Measurements from ENCODE around the gene DPH6. TPM values are rescaled to one million over a fixed set of nuclear protein-coding genes. Genes with fewer than 3 reads are reported as not detected.

The DPH6 gene
- total RNA-seq, 1 experiment from 2014 or later = 31.7 TPM

- TF ChIP-seq, protein P1, sequence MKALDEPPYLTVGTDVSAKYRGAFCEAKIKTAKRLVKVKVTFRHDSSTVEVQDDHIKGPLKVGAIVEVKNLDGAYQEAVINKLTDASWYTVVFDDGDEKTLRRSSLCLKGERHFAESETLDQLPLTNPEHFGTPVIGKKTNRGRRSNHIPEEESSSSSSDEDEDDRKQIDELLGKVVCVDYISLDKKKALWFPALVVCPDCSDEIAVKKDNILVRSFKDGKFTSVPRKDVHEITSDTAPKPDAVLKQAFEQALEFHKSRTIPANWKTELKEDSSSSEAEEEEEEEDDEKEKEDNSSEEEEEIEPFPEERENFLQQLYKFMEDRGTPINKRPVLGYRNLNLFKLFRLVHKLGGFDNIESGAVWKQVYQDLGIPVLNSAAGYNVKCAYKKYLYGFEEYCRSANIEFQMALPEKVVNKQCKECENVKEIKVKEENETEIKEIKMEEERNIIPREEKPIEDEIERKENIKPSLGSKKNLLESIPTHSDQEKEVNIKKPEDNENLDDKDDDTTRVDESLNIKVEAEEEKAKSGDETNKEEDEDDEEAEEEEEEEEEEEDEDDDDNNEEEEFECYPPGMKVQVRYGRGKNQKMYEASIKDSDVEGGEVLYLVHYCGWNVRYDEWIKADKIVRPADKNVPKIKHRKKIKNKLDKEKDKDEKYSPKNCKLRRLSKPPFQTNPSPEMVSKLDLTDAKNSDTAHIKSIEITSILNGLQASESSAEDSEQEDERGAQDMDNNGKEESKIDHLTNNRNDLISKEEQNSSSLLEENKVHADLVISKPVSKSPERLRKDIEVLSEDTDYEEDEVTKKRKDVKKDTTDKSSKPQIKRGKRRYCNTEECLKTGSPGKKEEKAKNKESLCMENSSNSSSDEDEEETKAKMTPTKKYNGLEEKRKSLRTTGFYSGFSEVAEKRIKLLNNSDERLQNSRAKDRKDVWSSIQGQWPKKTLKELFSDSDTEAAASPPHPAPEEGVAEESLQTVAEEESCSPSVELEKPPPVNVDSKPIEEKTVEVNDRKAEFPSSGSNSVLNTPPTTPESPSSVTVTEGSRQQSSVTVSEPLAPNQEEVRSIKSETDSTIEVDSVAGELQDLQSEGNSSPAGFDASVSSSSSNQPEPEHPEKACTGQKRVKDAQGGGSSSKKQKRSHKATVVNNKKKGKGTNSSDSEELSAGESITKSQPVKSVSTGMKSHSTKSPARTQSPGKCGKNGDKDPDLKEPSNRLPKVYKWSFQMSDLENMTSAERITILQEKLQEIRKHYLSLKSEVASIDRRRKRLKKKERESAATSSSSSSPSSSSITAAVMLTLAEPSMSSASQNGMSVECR (CRISPR knock-in tag; IDR thresholded peaks at IDR 0.05; ENCODE audit: borderline replicate concordance) = no peak
- TF ChIP-seq NFYB (CRISPR knock-in tag; conservative IDR thresholded peaks at IDR 0.05; ENCODE audit: low read depth) = no peak
- TF ChIP-seq HMGXB4 (CRISPR knock-in tag; IDR thresholded peaks at IDR 0.05) = no peak
Measured at GRCh38 chr15:35550957-35551356, 5.0 kb upstream of the DPH6 start (continued).

DNA sequence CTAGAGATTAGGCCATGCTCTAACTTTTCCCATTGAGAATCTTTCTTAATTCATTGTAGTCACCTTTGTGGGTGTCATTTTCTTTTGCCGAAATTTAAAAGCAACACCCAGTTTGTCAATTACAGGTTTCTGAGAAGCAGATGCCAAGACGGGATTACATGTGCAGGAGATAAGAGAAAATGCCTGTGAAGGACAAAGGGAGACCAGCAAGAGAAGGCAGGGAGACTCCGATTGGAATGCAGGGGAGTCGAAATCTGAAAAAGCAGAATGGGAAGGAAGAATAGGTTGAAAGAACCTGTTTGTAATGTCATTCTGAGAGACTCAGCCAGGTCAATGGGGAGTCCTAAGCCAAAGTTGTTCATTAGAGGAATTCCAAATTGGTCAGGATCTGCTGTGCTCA, 3.6 kb upstream of the DPH6 start:
- peak overlapping the region; percentile 85 for H3K27ac Mint-ChIP-seq

DNA sequence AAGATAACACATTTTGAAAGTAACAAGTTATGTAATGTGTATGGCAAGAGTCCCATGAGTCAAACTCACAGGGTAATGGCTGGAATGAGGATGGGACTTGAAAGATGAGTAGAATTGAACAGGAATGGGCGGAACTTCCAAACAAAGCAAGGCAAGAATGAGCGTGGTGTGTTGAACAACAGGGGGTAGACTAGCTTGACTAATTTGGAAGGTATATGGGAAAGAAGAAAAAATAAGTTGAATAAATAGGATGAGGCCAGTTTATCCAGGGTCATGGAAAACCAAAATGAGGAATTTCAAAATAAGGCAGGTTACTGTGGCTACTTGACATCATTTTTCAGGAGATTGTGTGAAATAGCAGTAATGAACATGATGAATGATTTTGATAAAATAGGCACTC, 2.5 kb upstream of the DPH6 start:
- Mint-ChIP-seq H3K4me3 (peak overlapping the region; percentile 88), H3K4me1 (peaks cover 56% of the 10 kb centered on the region), H3K27ac (peak overlapping the region; percentile 95), H3K36me3 (no peaks in the 10 kb centered on the region), H3K9me3 (no peaks in the 10 kb centered on the region), H3K27me3 (ENCODE audit: low read depth) (no peaks in the 10 kb centered on the region)
- CTCF ChIA-PET = interaction anchor here (1.0 kb wide), 1 partner anchor 203 kb away, joined by 3 read pairs; no protein-coding TSS in a partner anchor
- DNase-seq (ENCODE audit: low spot score) (no peak), ATAC-seq (peak; percentile 8; the same call in 1 of the 2 replicates)
- POLR2A ChIA-PET = no interaction called here
- TF ChIP-seq ERG (CRISPR knock-in tag; IDR thresholded peaks at IDR 0.05) (peak; percentile 83; the same call in 1 of the 2 replicates), EMX1 (CRISPR knock-in tag; IDR thresholded peaks at IDR 0.05) (0 out of 2 replicates have a peak, but pooled peaks have one; percentile 52), FOXJ3 (CRISPR knock-in tag; IDR thresholded peaks at IDR 0.05; ENCODE audit: borderline replicate concordance) (no peak)

More for the DNA sequence above, 3.6 kb upstream of the DPH6 start:
- DNase-seq (ENCODE audit: low spot score) (no peak), ATAC-seq (no peak)
- Mint-ChIP-seq H3K27me3 (ENCODE audit: low read depth) (no peaks in the 10 kb centered on the region), H3K9me3 (no peaks in the 10 kb centered on the region), H3K4me3 (peak overlapping the region; percentile 22; the same call in 1 of the 2 replicates), H3K36me3 (no peaks in the 10 kb centered on the region), H3K4me1 (peaks cover 63% of the 10 kb centered on the region)
- CTCF ChIA-PET = no interaction called here
- POLR2A ChIA-PET = no interaction called here
- TF ChIP-seq NR3C1 (CRISPR knock-in tag; conservative IDR thresholded peaks at IDR 0.05; ENCODE audit: low read depth) = no peak

DNA sequence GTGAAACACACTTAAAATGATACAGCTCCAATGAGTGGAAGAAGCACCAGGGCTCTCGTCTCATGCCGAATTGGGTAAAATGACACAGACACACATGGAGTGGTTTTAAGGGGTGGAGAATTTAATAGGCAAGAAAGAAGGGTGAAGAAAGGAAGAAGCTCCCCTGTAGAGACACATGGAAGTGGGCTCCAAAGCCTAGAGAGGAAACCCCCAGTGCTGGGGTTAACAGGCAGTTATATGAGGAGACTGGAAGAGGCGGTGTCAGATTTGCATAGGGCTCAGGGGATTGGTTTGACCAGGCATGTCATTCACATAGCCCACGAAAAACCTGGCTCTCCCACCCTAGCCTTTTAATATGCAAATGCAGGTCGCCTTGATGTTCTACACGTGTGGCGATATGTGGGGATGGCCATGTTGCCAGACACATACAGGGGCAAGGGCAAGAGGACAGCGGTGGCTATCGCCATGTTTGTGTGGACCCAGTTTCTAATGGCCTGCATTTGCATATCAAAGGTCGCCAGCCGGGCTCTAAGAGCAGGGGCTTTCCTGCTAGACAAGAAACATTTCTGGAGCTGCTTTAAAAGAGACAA, 1.9 kb upstream of the DPH6 start:
- DNase-seq (ENCODE audit: low spot score) (peak; percentile 76), ATAC-seq (peak; percentile 71)
- no peaks in the 10 kb centered on the region for H3K36me3 Mint-ChIP-seq
- ChIA-PET CTCF (interaction anchor here (1.0 kb wide), 1 partner anchor 204 kb away, joined by 3 read pairs; no protein-coding TSS in a partner anchor), POLR2A (no interaction called here)
- H3K27ac Mint-ChIP-seq = peak overlapping the region; percentile 95
- no peak for TF ChIP-seq NFE2L1 (CRISPR knock-in tag; IDR thresholded peaks at IDR 0.05)
- TF ChIP-seq ZNF121 (CRISPR knock-in tag; IDR thresholded peaks at IDR 0.05) = peak; percentile 70; the same call in 1 of the 2 replicates
- TF ChIP-seq JUN (CRISPR knock-in tag; IDR thresholded peaks at IDR 0.05) = no peak
- TF ChIP-seq GTF2I (CRISPR knock-in tag; conservative IDR thresholded peaks at IDR 0.05) = no peak
- TF ChIP-seq, protein P2, sequence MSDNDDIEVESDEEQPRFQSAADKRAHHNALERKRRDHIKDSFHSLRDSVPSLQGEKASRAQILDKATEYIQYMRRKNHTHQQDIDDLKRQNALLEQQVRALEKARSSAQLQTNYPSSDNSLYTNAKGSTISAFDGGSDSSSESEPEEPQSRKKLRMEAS (CRISPR knock-in tag; IDR thresholded peaks at IDR 0.05) = peak; percentile 48; the same call in 1 of the 2 replicates
- no peaks in the 10 kb centered on the region for H3K9me3 Mint-ChIP-seq
- H3K27me3 Mint-ChIP-seq (ENCODE audit: low read depth) = no peaks in the 10 kb centered on the region
- peaks cover 56% of the 10 kb centered on the region for H3K4me1 Mint-ChIP-seq
- peak overlapping the region; percentile 88 for H3K4me3 Mint-ChIP-seq
